GM20431 (cell line): Measurements from ENCODE around the gene E2F8.

ENCODE experiments used
- in situ Hi-C: fragments of 300-500 bp; cut with MseI, MboI; formaldehyde crosslinking; loops from one replicate; pipeline ENCODE4 v1.15.0; 2020; ENCODE audit warnings: low sequenced_read_pairs; ENCODE audit not compliant: unreplicated experiment

The E2F8 gene

GRCh38 chr11:19225581-19225980 is 15.2 kb downstream of the E2F8 start:
- in situ Hi-C loops, result no loop called here

DNA sequence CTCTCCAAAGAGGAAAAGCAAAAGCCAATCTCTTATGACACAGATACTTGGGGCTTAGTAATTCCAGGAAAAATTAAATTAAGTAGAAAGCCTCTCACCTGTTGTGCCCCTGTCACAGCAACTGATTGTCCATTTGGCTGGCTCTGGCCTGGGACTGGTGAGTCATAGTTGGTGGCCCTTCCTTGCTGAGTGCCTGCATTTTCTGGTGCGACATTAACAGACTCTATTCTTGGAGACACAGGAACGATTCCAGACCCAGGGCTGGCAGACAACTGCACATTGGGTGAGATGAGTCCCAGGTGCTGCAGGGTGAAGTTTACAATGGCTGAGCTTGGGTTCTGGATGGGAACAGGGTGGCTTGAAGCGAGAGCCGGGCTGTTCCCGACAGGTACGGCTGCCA is 15.6 kb downstream of the E2F8 start:
- in situ Hi-C loops, result no loop called here

- in situ Hi-C loops, result no loop called here
These were observed 19.6 kb downstream of the E2F8 start for GRCh38 chr11:19220903-19221724.

- in situ Hi-C loops, result no loop called here
These were observed 21.8 kb downstream of the E2F8 start for GRCh38 chr11:19218786-19219460.

- in situ Hi-C loops, result no loop called here
These were observed 22.5 kb downstream of the E2F8 start for GRCh38 chr11:19218216-19218615.

DNA sequence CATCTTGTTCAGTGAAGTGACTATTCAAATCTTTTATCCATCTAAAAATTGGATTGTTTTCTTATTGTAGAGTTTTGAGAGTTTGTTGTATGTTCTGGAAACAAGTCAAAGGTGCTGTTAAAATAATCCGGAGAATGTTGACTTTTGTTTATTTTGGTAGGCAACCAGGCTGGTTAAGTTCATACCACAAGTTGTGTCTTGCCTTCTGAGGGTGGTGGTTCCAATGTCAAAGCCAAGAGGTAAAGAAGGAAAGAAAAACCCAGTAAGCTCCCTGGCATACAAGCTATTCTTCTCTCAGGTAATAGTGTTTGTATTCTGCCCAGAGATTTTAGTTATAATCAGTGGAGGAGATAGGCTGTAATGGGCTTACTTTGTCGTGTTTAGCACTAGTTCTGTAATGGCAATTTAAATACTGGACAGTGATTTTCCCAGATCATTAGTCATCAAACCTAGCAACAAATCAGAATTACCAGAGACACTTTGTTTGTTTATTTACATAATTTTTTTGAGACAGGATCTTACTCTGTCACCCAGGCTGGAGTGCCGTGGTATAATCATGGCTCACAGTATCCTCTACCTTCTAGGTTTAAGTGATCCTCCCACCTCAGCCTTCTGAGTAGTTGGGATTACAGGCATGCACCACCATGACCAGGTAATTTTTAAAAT is 23.9 kb downstream of the E2F8 start:
- in situ Hi-C loops, result no loop called here

- in situ Hi-C loops, result no loop called here
These were observed 24.7 kb downstream of the E2F8 start for GRCh38 chr11:19216021-19216420.

DNA sequence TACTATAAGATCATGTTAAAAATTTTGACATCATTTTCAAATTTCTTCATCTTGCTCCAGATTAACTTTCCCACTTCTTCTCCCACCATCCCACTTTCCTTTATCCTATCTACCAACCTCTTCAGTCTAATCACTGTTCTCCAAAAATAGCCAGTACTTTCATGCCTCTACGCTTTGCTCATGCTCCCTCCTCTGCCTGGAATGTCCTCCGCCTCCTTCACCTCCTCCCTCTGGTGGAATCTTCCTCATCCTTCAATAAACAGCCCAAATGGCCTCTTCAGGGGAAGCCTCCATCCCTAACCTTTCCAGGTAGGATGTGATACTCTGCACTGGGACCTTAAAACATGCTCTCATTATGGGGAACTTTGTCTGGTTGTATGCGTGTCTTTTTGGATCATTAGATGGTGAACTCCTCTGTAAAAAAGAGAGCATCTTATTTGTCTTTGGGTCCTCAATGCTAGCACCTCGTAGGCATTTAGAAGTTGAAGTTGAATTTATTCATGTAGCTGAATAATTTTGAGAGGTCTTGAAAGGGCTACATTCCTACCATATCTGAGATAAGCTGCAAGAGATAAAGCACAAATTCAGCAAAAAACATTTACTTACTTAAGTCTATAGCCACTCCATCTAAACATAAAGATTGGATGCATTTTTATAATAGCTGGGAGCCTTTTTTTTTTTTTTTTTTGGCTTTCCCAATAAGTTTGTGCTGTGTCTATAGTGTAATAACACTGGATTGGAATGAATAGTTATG is 31.0 kb downstream of the E2F8 start:
- in situ Hi-C loops, result no loop called here

DNA sequence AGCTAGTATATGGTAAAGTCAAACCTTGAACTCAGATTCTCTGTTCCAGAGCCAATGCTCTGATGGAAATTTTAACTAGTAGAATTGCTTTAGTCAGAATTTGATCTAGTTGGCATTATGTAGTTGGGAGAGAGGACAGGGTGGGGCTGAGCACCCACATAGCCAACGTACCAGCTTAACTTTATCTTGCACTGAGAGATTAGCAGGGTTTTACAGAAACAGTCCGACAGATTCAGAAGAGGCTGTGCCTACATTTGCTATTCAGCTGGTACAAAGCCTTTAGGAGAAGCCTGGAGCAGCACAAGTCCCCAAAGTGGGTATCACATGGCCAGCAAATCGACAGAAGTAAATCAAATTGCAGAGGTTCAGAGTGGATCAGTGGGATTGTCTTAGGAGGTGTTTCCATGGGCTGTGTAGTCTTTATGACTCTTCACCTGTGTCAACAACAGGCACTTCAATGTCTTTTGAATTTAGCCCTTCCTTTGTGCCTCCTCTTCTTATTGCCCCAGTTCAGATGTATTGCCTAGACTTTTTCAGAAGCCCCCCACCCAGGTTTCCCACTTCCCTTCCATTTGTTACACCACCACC is 31.7 kb downstream of the E2F8 start:
- in situ Hi-C loops, result no loop called here

DNA sequence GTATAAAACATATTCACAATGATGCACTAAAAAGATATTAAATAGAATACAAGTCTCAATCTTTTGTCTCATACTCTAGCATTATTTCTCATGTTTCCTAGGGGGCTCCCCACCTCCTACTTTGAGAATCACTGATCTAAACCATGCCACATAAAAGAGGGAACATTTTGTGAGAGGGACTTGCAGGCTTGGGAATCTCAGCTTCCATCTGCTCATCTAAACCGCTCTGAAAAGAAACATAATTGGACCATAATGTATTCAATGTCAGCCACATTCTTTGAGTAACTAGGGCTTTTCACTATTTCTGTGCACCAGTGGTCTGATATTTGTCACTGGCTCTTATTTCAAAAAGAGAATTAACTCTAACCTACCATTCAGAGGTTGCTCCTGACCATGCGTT is 32.6 kb downstream of the E2F8 start:
- in situ Hi-C loops, result no loop called here

GRCh38 chr11:19204836-19205235 is 35.9 kb downstream of the E2F8 start:
- in situ Hi-C loops, result no loop called here

- in situ Hi-C loops, result no loop called here
These were observed 38.8 kb downstream of the E2F8 start, which contains the start of gene CSRP3 for GRCh38 chr11:19201737-19202605. Gene CSRP3, minus strand, starts transcription at chr11:19201983. Its CDS starts 9,535 bp downstream, at chr11:19192448.

GRCh38 chr11:19200410-19201201 is 40.1 kb downstream of the E2F8 start:
- in situ Hi-C loops, result no loop called here

- in situ Hi-C loops, result no loop called here
These were observed 41.0 kb downstream of the E2F8 start for GRCh38 chr11:19199771-19200170.

GRCh38 chr11:19199048-19199447 is 41.7 kb downstream of the E2F8 start:
- in situ Hi-C loops, result no loop called here

- in situ Hi-C loops, result no loop called here
These were observed 44.3 kb downstream of the E2F8 start for GRCh38 chr11:19196432-19196831.

GRCh38 chr11:19194620-19195308 is 46.0 kb downstream of the E2F8 start:
- in situ Hi-C loops, result no loop called here

DNA sequence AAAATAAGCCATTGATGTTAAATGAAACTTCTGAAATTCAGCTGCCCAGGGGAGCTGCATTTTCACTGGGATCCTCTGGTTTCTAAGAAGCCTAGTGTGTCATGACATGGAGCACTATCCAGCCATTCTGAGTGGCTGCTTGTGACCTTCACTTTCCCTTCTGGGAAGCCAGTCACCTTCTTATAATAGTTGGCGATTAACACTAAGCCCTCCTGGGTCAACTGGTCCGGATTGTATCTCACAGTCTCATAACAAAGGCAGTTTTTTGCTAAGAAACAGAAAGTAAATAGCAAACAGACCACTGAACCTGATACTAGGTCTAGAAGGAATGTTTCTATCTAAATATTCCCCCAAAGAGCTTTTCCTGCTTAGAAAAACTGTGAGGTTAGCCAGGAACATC is 46.8 kb downstream of the E2F8 start:
- in situ Hi-C loops, result no loop called here
